ENCODE measurements around the gene KCNK10.

Gene KCNK10

GRCh38 chr14:88166616-88167015 lies 156.5 kb downstream of the KCNK10 start:
- DNase-seq, result no peak

GRCh38 chr14:88164906-88165534 lies 158.0 kb downstream of the KCNK10 start:
- DNase-seq, result no peak

GRCh38 chr14:88163731-88164255 lies 159.3 kb downstream of the KCNK10 start:
- DNase-seq, result no peak

GRCh38 chr14:88156127-88156526 lies 166.9 kb downstream of the KCNK10 start:
- no peak for DNase-seq

GRCh38 chr14:88154926-88155325 lies 168.1 kb downstream of the KCNK10 start:
- DNase-seq, result no peak

GRCh38 chr14:88154321-88154720 lies 168.7 kb downstream of the KCNK10 start:
- DNase-seq, result no peak

- DNase-seq, result no peak
These were observed 176.0 kb downstream of the KCNK10 start for GRCh38 chr14:88146881-88147649.

- DNase-seq, result no peak
These were observed 179.3 kb downstream of the KCNK10 start for GRCh38 chr14:88143810-88144209.

GRCh38 chr14:88142997-88143396 lies 180.1 kb downstream of the KCNK10 start:
- no peak for DNase-seq

GRCh38 chr14:88140874-88141273 lies 182.2 kb downstream of the KCNK10 start:
- DNase-seq, result no peak

GRCh38 chr14:88137327-88137726 lies 185.7 kb downstream of the KCNK10 start:
- DNase-seq, result no peak

Data from GDM1 (cell line).